ENCODE data around the gene ACR.

The ACR gene
- total RNA-seq: 0 reads per million in 3 experiments

GRCh38 chr22:50737728-50738648 lies at the start of gene ACR:
Gene ACR, plus strand, starts transcription at chr22:50738204. Its CDS starts 32 bp downstream, at chr22:50738236.
- DNase-seq: no peak

- DNase-seq: no peak
These were observed 49.6 kb upstream of the ACR start for GRCh38 chr22:50688448-50688847.

GRCh38 chr22:50691521-50691920 lies 46.5 kb upstream of the ACR start:
- peak; percentile 18 for DNase-seq

DNA sequence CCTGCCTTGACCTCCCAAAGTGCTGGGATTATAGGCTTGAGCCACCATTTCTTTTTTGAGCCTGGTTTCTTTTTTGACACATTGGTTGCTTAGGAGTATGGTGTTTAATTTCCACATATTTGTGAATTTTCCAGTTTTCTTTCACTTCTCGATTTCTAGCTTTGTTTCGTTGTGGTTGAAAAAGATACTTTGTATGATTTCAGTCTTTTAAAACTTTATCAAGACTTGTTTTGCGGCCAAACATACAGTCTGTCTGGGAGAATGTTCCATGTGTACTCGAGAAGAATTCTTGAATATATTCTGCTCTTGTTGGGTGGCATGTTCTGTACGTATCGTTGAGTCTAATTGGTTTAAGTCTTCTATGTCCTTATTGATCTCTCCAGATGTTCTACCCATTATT lies 44.5 kb upstream of the ACR start:
- no peak for DNase-seq

GRCh38 chr22:50694099-50694605 lies 43.9 kb upstream of the ACR start:
- no peak for DNase-seq

DNA sequence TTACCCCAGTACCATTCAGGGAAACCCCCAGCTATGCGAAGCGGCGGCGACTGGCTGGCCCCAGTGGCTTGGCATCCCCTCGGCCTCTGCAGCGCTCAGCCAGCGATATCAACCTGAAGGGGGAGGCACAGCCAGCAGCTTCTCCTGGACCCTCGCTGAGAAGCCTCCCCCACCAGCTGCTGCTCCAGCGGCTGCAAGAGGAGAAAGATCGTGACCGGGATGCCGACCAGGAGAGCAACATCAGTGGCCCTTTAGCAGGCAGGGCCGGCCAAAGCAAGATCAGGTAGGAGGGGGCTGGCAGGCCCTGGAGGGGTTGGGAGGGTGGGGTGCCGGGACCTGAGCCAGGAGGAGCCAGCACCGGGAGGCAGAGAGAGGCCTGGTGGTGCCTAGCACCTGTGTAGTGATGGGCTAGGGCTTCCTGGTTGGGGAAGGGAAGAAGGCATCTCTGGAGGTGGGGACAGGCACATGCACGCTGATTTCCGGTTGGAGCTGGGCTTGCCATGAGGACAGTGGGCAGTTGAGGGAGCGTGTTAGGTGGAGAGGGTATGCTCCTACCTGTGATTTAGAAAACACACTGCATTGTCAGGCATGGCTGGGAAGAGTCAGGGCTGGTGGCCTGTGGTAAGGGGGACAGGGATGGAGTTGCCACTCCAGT lies 43.1 kb upstream of the ACR start:
- no peak for DNase-seq

DNA sequence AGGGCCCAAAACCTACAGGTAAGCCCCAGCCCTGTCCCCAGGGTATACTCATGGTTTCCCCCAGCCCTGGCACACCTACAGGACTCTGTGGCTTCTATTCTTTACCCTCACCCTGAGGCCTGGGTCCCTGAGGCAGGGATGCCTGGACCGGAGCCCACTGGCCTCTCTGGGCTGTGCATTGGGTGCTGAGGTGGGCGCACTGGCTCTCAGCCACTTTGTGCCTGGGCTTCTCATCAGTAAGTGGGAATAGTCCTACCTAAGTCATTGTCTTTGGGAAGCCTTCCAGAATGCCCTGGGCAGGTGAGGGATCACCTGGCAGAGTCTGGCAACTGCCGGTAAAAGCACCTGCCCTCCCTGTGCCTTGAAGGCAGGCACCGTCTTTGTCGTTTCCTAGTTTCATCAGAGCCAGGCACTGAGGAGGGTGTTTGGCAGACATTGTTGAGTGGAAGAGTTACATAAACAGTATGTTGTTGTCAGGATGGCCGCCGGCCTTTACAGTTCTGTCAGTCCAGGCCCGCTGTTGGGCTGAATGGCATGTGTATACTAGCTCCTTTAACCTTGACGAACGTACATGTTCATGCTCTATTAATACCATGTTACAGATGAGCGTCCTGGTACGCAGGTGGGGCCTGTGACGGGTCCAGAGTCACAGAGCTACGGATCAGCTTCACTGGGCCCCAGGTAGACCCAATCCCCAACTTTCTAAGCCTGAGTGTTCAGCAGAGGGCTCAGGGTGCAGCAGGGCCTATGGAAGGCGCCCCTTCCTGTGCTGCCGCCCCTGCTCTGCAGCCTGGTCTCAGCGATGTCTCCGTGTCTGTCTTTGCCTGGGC lies 42.4 kb upstream of the ACR start:
- no peak for DNase-seq

GRCh38 chr22:50696251-50696798 lies 41.7 kb upstream of the ACR start:
- no peak for DNase-seq

DNA sequence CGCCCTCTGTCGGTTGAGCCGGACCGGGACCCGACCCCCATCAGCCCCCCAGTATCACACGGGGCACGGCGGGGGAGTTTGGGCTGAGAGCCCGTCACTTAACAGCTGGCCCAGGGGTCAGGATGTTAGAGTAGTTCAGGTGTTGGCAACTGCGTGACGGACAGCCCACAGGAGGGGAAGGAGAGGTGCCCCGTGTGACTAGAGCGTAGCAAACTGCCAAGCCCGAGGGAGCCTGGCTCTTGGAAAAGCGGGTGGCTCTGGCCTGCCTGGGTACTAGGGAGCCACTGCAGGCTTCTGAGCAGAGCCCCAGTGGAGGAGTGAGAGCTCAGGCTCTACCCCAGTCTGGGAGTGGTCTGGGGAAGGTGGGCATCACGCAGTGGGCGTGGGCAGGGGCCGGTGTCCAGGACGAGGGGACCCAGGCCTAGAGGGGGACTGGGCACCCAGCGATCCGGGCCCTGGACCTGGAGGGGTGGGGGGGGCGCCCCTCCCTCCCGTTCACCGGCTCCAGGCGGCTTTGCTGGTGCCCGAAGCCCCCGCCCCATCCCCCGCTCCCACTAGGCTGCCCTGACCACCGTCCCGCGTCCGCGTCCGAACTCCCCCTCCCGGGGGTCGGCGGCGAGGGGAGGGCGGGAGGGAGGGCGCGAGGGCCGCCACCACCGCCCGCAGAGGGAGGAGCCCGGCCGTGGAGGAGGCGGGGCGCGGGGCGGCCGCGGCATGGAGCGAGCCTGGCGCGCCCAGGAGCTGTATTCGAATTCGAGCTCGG lies 41.0 kb upstream of the ACR start:
- DNase-seq: no peak

GRCh38 chr22:50697667-50698506 lies 40.1 kb upstream of the ACR start:
- no peak for DNase-seq

- DNase-seq: no peak
These were observed 39.5 kb upstream of the ACR start for GRCh38 chr22:50698546-50698945.

GRCh38 chr22:50699001-50699755 lies 38.8 kb upstream of the ACR start:
- no peak for DNase-seq

DNA sequence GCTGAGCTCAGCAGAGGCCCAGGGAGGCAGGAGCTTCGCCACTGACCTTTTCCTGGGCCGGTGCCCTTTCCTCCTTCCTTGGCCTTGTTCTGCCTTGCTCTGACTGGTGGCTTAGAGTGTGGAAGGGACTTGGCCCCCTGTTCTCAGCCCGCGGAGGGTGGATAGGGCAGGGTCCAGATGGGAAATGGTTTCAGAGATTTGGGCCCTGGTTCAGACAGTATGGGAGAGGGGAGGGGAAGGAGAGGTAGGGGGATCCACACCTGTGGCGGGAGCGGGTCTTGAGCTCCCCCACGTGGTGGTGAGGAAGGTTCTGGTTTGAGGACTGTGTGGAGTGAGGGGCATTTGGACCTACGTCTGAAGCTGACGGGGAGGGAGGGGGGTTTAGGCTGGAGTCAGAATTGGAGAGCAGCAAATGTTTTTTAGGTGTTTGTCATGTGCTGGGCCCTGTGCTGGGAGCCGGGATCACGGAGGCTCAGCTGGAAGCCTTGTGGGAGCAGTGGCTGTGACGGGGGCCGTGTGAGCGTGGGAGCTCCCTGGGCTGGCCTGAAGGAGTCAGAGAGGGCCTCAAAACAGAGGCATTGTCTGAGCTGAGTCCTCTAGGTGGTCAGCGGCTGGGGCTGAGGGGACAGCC lies 38.1 kb upstream of the ACR start:
- DNase-seq: no peak

GRCh38 chr22:50700387-50701075 lies 37.5 kb upstream of the ACR start:
- DNase-seq: no peak

- no peak for DNase-seq
These were observed 37.0 kb upstream of the ACR start for GRCh38 chr22:50701076-50701419.

GRCh38 chr22:50701428-50702154 lies 36.4 kb upstream of the ACR start:
- DNase-seq: no peak

DNA sequence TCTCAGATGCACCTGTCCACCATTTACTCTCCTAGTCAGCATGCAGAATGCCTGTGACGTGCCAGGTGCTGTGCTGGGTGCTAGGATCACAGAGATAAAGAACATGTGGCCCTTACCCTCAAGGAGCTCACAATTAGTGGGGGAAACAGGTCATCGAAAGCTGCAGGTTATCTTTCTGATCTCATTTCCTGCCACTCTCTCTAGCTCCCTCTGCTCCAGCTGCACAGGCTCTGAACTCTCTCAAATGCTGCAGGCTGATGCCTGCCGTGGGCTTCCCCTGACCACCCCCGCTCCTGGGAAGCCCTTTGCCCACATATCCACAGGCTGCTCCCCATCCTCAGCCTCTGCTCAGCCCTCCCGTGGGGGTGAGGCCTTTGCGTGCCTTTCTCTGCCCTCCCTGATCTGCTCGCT lies 35.7 kb upstream of the ACR start:
- DNase-seq: no peak

All from central memory CD4-positive, alpha-beta T cell (primary cell).